IMR-90 (cell line): Measurements from ENCODE around the gene ARSB. TPM values are rescaled to one million over a fixed set of nuclear protein-coding genes. Genes with fewer than 3 reads are reported as not detected.

Source experiments
- ATAC-seq: fragments of 200-7000 bp; cut with Tn5 transposase; 2 replicates; pipeline ENCODE4 v1.9.1; 2020; ENCODE audit warnings: low read depth, mild to moderate bottlenecking, moderate library complexity
- BruUV-seq: library from RNA; stranded (reverse); fragments of 400-500 nt; replicated peaks from 2 replicates; lab custom pipeline; 2021; lab: Mats Ljungman, UMichigan
- CTCF ChIA-PET: fragments of 300-600 bp; formaldehyde crosslinking; extraction: SDS; loops from one replicate; lab custom pipeline; 2021; ENCODE audit warnings: antibody characterized with exemption; lab: Yijun Ruan, JAX
- POLR2A ChIA-PET: fragments of 300-600 bp; sonication (Branson Sonifier 250); formaldehyde crosslinking; loops from one replicate; lab custom pipeline; 2022; ENCODE audit warnings: antibody characterized with exemption; ENCODE audit not compliant: unreplicated experiment; lab: Charles Lee
- DNase-seq: peaks from one replicate; pipeline ENCODE4 v3.0.0; 2013
- H2AFZ ChIP-seq: replicated peaks from 2 replicates; pipeline ENCODE3; 2013; ENCODE audit warnings: low read length, mild to moderate bottlenecking; ENCODE audit not compliant: poor library complexity
- H2AK5ac ChIP-seq: 2 replicates; pipeline ENCODE4 v1.6.1; 2013; ENCODE audit warnings: low read depth, low read length, inconsistent platforms
- H2AK9ac ChIP-seq: replicated peaks from 2 replicates; pipeline ENCODE3; 2013; ENCODE audit warnings: mild to moderate bottlenecking, low read depth, low read length, moderate library complexity; ENCODE audit not compliant: poor library complexity
- H2BK120ac ChIP-seq: 2 replicates; pipeline ENCODE4 v1.6.1; 2013; ENCODE audit warnings: low read depth, low read length, inconsistent platforms
- H2BK15ac ChIP-seq: 3 replicates; pipeline ENCODE4 v1.6.1; 2013; ENCODE audit warnings: low read depth, low read length, inconsistent platforms
- H2BK20ac ChIP-seq: 2 replicates; pipeline ENCODE4 v1.6.1; 2013; ENCODE audit warnings: low read depth, mild to moderate bottlenecking, inconsistent platforms, low read length, moderate library complexity
- H2BK5ac ChIP-seq: 2 replicates; pipeline ENCODE4 v1.6.1; 2013; ENCODE audit warnings: mild to moderate bottlenecking, low read depth, low read length, inconsistent platforms; ENCODE audit not compliant: poor library complexity, severe bottlenecking
- H3K14ac ChIP-seq: replicated peaks from 2 replicates; pipeline ENCODE4 v1.6.1; 2013; ENCODE audit warnings: low read depth, low read length, inconsistent platforms
- H3K18ac ChIP-seq: 2 replicates; pipeline ENCODE4 v1.6.1; 2013; ENCODE audit warnings: low read depth, low read length, control low read depth
- H3K23ac ChIP-seq: 2 replicates; pipeline ENCODE4 v1.6.1; 2013; ENCODE audit warnings: low read depth, low read length, inconsistent platforms
- H3K27ac ChIP-seq: 2 replicates; pipeline ENCODE4 v1.5.1; 2013; ENCODE audit warnings: mild to moderate bottlenecking, control low read depth, low read length; ENCODE audit not compliant: insufficient read depth
- H3K27me3 ChIP-seq: 2 replicates; pipeline ENCODE4 v1.6.1; 2013; ENCODE audit warnings: low read length; ENCODE audit not compliant: control insufficient read depth, insufficient read depth
- H3K36me3 ChIP-seq: 2 replicates; pipeline ENCODE4 v1.6.1; 2013; ENCODE audit warnings: low read length, mixed read lengths; ENCODE audit not compliant: control insufficient read depth, insufficient read depth
- H3K4ac ChIP-seq: 2 replicates; pipeline ENCODE4 v1.6.1; 2013; ENCODE audit warnings: low read depth, low read length, inconsistent platforms
- H3K4me1 ChIP-seq: 2 replicates; pipeline ENCODE4 v1.6.1; 2013; ENCODE audit warnings: low read length, mixed read lengths; ENCODE audit not compliant: control insufficient read depth, insufficient read depth
- H3K4me2 ChIP-seq: 2 replicates; pipeline ENCODE4 v1.6.1; 2013; ENCODE audit warnings: low read depth, mild to moderate bottlenecking, control low read depth, low read length, moderate library complexity
- H3K4me3 ChIP-seq: 2 replicates; pipeline ENCODE4 v1.5.1; 2013; ENCODE audit warnings: low read depth, mild to moderate bottlenecking, control low read depth, low read length, moderate library complexity; ENCODE audit not compliant: insufficient read depth
- H3K56ac ChIP-seq: 2 replicates; pipeline ENCODE4 v1.6.1; 2013; ENCODE audit warnings: low read length, inconsistent platforms; ENCODE audit not compliant: insufficient read depth; ENCODE audit errors: extremely low read depth
- H3K79me1 ChIP-seq, 2 experiments: 2 replicates each; pipeline ENCODE4 v1.6.1; 2013; ENCODE audit warnings: low read length in 2 of 2, inconsistent platforms in 1 of 2, low read depth in 1 of 2
- H3K9ac ChIP-seq: 2 replicates; pipeline ENCODE4 v1.6.1; 2013; ENCODE audit warnings: low read depth, low read length, control low read depth
- H3K9me1 ChIP-seq: 2 replicates; pipeline ENCODE4 v1.6.1; 2013; ENCODE audit warnings: low read length, inconsistent platforms; ENCODE audit not compliant: insufficient read depth
- H3K9me3 ChIP-seq: 2 replicates; pipeline ENCODE4 v1.6.1; 2013; ENCODE audit warnings: low read length; ENCODE audit not compliant: control insufficient read depth, insufficient read depth
- H4K20me1 ChIP-seq: 2 replicates; pipeline ENCODE4 v1.6.1; 2013; ENCODE audit warnings: low read length, inconsistent platforms; ENCODE audit not compliant: insufficient read depth
- H4K5ac ChIP-seq: 2 replicates; pipeline ENCODE4 v1.6.1; 2013; ENCODE audit warnings: mild to moderate bottlenecking, low read depth, low read length, control low read depth
- H4K8ac ChIP-seq, 2 experiments: 2 replicates each; pipeline ENCODE4 v1.6.1; 2013; ENCODE audit warnings: low read depth in 2 of 2, low read length in 2 of 2, control low read depth in 1 of 2, inconsistent platforms in 1 of 2
- H4K91ac ChIP-seq: 2 replicates; pipeline ENCODE4 v1.6.1; 2013; ENCODE audit warnings: low read depth, low read length, inconsistent platforms; ENCODE audit not compliant: insufficient read depth
- BHLHE40 ChIP-seq: fragments of 150-350 bp; IDR thresholded peaks from 2 replicates; pipeline ENCODE4 v1.6.1; 2016; ENCODE audit warnings: mild to moderate bottlenecking, low read depth, low read length
- CHD1 ChIP-seq: IDR thresholded peaks from 2 replicates; pipeline ENCODE4 v1.6.1; 2012; ENCODE audit warnings: low read depth, low read length, improper control_type of control experiment
- CTCF ChIP-seq: conservative IDR thresholded peaks from 2 replicates; pipeline ENCODE4 v1.5.1; 2012; ENCODE audit warnings: mild to moderate bottlenecking, low read depth, low read length, improper control_type of control experiment
- ELK1 ChIP-seq: fragments of 150-350 bp; IDR thresholded peaks from 2 replicates; pipeline ENCODE4 v1.6.1; 2016; ENCODE audit warnings: low read depth, mild to moderate bottlenecking, low read length, moderate library complexity, borderline replicate concordance
- FOS ChIP-seq: fragments of 150-350 bp; IDR thresholded peaks from 2 replicates; pipeline ENCODE4 v1.6.1; 2016; ENCODE audit warnings: low read depth, low read length
- MAFK ChIP-seq: IDR thresholded peaks from 2 replicates; pipeline ENCODE4 v1.6.1; 2012; ENCODE audit warnings: low read depth, low read length, improper control_type of control experiment
- MAZ ChIP-seq: IDR thresholded peaks from 2 replicates; pipeline ENCODE4 v1.6.1; 2012; ENCODE audit warnings: low read depth, mild to moderate bottlenecking, low read length, improper control_type of control experiment, moderate library complexity, borderline replicate concordance
- MXI1 ChIP-seq: IDR thresholded peaks from 2 replicates; pipeline ENCODE4 v1.6.1; 2012; ENCODE audit warnings: low read depth, mild to moderate bottlenecking, low read length, moderate library complexity, borderline replicate concordance
- NFE2L2 ChIP-seq: fragments of 150-350 bp; IDR thresholded peaks from 2 replicates; pipeline ENCODE4 v1.6.1; 2016; ENCODE audit warnings: low read depth, mild to moderate bottlenecking, low read length
- POLR2A ChIP-seq: IDR thresholded peaks from 2 replicates; pipeline ENCODE4 v1.6.1; 2012; ENCODE audit warnings: mild to moderate bottlenecking, low read depth, low read length
- RAD21 ChIP-seq: IDR thresholded peaks from 2 replicates; pipeline ENCODE4 v1.6.1; 2012; ENCODE audit warnings: low read length, improper control_type of control experiment
- RCOR1 ChIP-seq: IDR thresholded peaks from 2 replicates; pipeline ENCODE4 v1.6.1; 2012; ENCODE audit warnings: mild to moderate bottlenecking, low read length, improper control_type of control experiment; ENCODE audit not compliant: insufficient replicate concordance
- RFX5 ChIP-seq: IDR thresholded peaks from 2 replicates; pipeline ENCODE4 v1.8.0; 2012; ENCODE audit warnings: low read depth, mild to moderate bottlenecking, low read length, moderate library complexity
- SMC3 ChIP-seq: fragments of 150-350 bp; IDR thresholded peaks from 2 replicates; pipeline ENCODE4 v1.6.1; 2016; ENCODE audit warnings: low read depth, mild to moderate bottlenecking, antibody characterized with exemption, low read length, moderate library complexity
- USF2 ChIP-seq: fragments of 150-350 bp; IDR thresholded peaks from 2 replicates; pipeline ENCODE4 v1.6.1; 2017; ENCODE audit warnings: mild to moderate bottlenecking, antibody characterized with exemption, low read length, low read depth
- WGBS, 2 experiments: methylation state at CpG; one replicate each; pipeline versions ENCODE4 v1.1.5 to v1.1.7; 2013; ENCODE audit warnings: missing lambda C conversion rate in 2 of 2; ENCODE audit not compliant: insufficient read length in 1 of 2; ENCODE audit errors: extremely low coverage in 2 of 2; 5-methylcytosine and 5-hydroxymethylcytosine counted together
- dilution Hi-C: fragments of 300-500 bp; cut with HindIII; formaldehyde crosslinking; loops from one replicate; pipeline ENCODE4 v1.14.3; 2018; ENCODE audit warnings: low sequenced_read_pairs; ENCODE audit not compliant: unreplicated experiment
- in situ Hi-C: fragments of 300-500 bp; cut with MboI; formaldehyde crosslinking; loops from 3 replicates; pipeline ENCODE4 v1.14.3; 2019; ENCODE audit warnings: low sequenced_read_pairs, inconsistent platforms, mixed read lengths
- intact Hi-C: fragments of 100-400 bp; cut with micrococcal nuclease; formaldehyde crosslinking; loops from 2 replicates; pipeline ENCODE4 v1.10.0; 2022
- polyA plus RNA-seq, 3 experiments: library from polyadenylated mRNA; depleted of rRNA; stranded (reverse); fragments of >200 nt; gene quantifications; 2 replicates each; pipeline ENCODE4 v1.2.3, GENCODE V29; 2012; ENCODE audit warnings: low replicate concordance in 1 of 3
- total RNA-seq: library from RNA; depleted of rRNA; stranded (reverse); fragments of >200 nt; gene quantifications from 2 replicates; pipeline ENCODE4 v1.2.3, GENCODE V29; 2012

ARSB gene
- total and polyA plus RNA-seq, 2 of the 4 experiments (the other 2 are of a cell fraction): 16.0 to 16.3 TPM

GRCh38 chr5:78805474-78806124 is 179.5 kb downstream of the ARSB start:
- WGBS, 2 experiments: 72% methylated on average over 2 of the region's 10 CpGs; no CpG with 5 or more reads in 1 of the 2 experiments
- H4K20me1 ChIP-seq: no peaks in the 10 kb centered on the region
- no peaks in the 10 kb centered on the region for H3K27me3 ChIP-seq
- peak overlapping the region; percentile 10; the same call in 1 of the 2 replicates for H3K14ac ChIP-seq
- no peak overlapping the region for H3K9ac ChIP-seq
- peak overlapping the region; percentile 87 for H3K18ac ChIP-seq
- no peak overlapping the region for H3K23ac ChIP-seq
- H3K56ac ChIP-seq: no peak overlapping the region
- H2AK5ac ChIP-seq: peak overlapping the region; percentile 81
- H2AFZ ChIP-seq: no peak overlapping the region
- H3K9me3 ChIP-seq: no peaks in the 10 kb centered on the region
- H3K36me3 ChIP-seq: no peaks in the 10 kb centered on the region
- peak overlapping the region; percentile 76 for H4K91ac ChIP-seq
- H3K79me1 ChIP-seq: no peaks in the 10 kb centered on the region; a peak in 1 of 4 replicates
- H2BK120ac ChIP-seq: peak overlapping the region; percentile 99
- ChIA-PET POLR2A (no interaction called here), CTCF (no interaction called here)
- peak overlapping the region; percentile 83 for H2BK20ac ChIP-seq
- no TSS peak for BruUV-seq
- H3K4me2 ChIP-seq: peak overlapping the region; percentile 32; the same call in 1 of the 2 replicates
- peak; percentile 47 for DNase-seq
- H3K4ac ChIP-seq: peak overlapping the region; percentile 62
- H2BK5ac ChIP-seq: no peak overlapping the region
- dilution Hi-C loops (no loop called here), intact Hi-C loops (loop anchor here (5.0 kb wide), 1 partner anchor 268 kb away; no protein-coding TSS in a partner anchor), in situ Hi-C loops (no loop called here)
- H3K4me3 ChIP-seq: no peak overlapping the region
- peak overlapping the region; percentile 54; the same call in 2 of the 3 replicates for H2BK15ac ChIP-seq
- peak overlapping the region; percentile 76 for H3K27ac ChIP-seq
- peaks cover 25% of the 10 kb centered on the region for H3K9me1 ChIP-seq
- H4K5ac ChIP-seq: peak overlapping the region; percentile 52; the same call in 1 of the 2 replicates
- peak; percentile 40 for ATAC-seq
- peak overlapping the region; percentile 29 to 68; a peak in 3 of 4 replicates for H4K8ac ChIP-seq
- peaks cover 22% of the 10 kb centered on the region for H3K4me1 ChIP-seq
- no peak overlapping the region for H2AK9ac ChIP-seq
- no peak for TF ChIP-seq RCOR1
- TF ChIP-seq MXI1: no peak
- no peak for TF ChIP-seq RAD21
- no peak for TF ChIP-seq RFX5
- TF ChIP-seq NFE2L2: no peak
- no peak for TF ChIP-seq ELK1
- no peak for TF ChIP-seq CTCF
- no peak for TF ChIP-seq FOS
- TF ChIP-seq BHLHE40: no peak
- TF ChIP-seq USF2: no peak
- TF ChIP-seq MAFK: no peak
- no peak for TF ChIP-seq CHD1
- TF ChIP-seq POLR2A: no peak
- TF ChIP-seq MAZ: no peak
- TF ChIP-seq SMC3: no peak
